Measurements from ENCODE around the gene TP63. TPM values are rescaled to one million over a fixed set of nuclear protein-coding genes. Genes with fewer than 3 reads are reported as not detected.
A peak's percentile ranks its signal among the peaks of the same experiment; 100 is the strongest.

TP63 gene
- total RNA-seq, 4 donors from 2014 or later = 302 to 485 (median 319) TPM

- WGBS = 12% methylated on average over 2 of the region's 2 CpGs
- no peaks in the 10 kb centered on the region for H3K27me3 ChIP-seq
- no peaks in the 10 kb centered on the region for H3K9me3 ChIP-seq
- H3K36me3 ChIP-seq = no peaks in the 10 kb centered on the region
- DNase-seq (ENCODE audit: low spot score in 2 of 2) = no peak
- no peak overlapping the region for H3K27ac ChIP-seq
- H3K4me1 ChIP-seq = peaks cover 14% of the 10 kb centered on the region
- H3K4me3 ChIP-seq = no peak overlapping the region
- TF ChIP-seq, protein P1, sequence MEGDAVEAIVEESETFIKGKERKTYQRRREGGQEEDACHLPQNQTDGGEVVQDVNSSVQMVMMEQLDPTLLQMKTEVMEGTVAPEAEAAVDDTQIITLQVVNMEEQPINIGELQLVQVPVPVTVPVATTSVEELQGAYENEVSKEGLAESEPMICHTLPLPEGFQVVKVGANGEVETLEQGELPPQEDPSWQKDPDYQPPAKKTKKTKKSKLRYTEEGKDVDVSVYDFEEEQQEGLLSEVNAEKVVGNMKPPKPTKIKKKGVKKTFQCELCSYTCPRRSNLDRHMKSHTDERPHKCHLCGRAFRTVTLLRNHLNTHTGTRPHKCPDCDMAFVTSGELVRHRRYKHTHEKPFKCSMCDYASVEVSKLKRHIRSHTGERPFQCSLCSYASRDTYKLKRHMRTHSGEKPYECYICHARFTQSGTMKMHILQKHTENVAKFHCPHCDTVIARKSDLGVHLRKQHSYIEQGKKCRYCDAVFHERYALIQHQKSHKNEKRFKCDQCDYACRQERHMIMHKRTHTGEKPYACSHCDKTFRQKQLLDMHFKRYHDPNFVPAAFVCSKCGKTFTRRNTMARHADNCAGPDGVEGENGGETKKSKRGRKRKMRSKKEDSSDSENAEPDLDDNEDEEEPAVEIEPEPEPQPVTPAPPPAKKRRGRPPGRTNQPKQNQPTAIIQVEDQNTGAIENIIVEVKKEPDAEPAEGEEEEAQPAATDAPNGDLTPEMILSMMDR (IDR thresholded peaks at IDR 0.05) = no peak
- TF ChIP-seq EP300 (IDR thresholded peaks at IDR 0.05) (no peak), POLR2A (IDR thresholded peaks at IDR 0.05) (no peak), POLR2AphosphoS5 (IDR thresholded peaks at IDR 0.05) (no peak)
These were observed 5.6 kb upstream of the TP63 start for GRCh38 chr3:189625572-189625971.

DNA sequence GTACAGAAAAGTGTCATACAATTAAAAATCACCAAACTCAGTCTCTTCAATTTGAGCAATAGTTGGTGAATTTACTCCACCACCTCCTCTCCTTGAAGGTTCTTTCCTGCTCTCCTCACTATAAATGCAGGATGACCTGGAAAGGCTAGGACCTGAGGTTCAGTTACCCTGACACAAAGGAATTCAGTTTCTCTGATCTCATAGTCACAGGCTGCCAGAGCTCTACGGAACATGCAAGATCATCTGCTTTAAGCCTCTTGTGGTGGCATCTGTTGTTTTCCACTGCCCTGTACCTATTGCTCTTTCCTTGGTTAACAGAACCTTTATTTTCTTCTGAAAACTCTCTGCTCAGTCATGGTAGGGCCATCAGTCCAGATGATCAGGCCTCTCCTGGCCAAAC lies 4.9 kb upstream of the TP63 start:
- Histone ChIP-seq H3K27me3 (no peaks in the 10 kb centered on the region), H3K36me3 (no peaks in the 10 kb centered on the region), H3K9me3 (no peaks in the 10 kb centered on the region), H3K4me3 (no peak overlapping the region), H3K4me1 (peaks cover 19% of the 10 kb centered on the region), H3K27ac (no peak overlapping the region)
- TF ChIP-seq POLR2AphosphoS5 (IDR thresholded peaks at IDR 0.05) (no peak), POLR2A (IDR thresholded peaks at IDR 0.05) (no peak), EP300 (IDR thresholded peaks at IDR 0.05) (no peak)
- TF ChIP-seq, protein P1 (IDR thresholded peaks at IDR 0.05) = no peak
- WGBS = 76% methylated on average over 1 of the region's 1 CpG
- DNase-seq (ENCODE audit: low spot score in 2 of 2) = no peak

DNA sequence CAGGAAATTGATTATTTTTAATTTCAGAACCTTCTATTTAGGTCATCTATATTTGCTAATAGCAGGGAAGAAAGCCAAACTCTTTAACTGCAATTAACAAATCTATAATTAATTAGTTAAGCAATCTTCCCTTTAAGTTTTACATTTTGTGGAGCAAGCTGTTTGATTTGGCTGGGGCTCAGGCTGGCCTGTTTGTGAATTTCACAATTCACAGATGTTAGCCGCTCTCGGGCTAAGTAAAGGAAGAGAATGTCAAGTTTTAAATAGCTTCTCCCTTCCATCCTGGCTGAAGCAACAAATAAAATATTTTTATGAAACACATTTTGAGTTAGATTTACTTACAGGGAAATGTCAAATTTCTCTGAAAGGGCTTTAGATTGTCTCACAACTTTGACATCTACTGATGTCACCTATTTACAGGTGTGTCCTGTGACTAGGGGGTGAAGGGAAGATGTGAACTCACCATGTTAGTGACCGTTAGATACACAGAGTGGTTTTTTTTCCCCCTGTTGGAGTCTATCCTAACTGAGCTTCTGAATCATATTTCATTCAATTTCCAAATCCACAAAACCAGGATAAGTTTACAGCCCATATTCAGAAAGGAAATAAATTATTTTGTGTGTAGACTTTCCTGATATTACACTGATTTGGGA lies 1.3 kb upstream of the TP63 start:
- Histone ChIP-seq H3K9me3 (no peaks in the 10 kb centered on the region), H3K27me3 (no peaks in the 10 kb centered on the region), H3K4me3 (no peak overlapping the region), H3K4me1 (peaks cover 19% of the 10 kb centered on the region), H3K36me3 (no peaks in the 10 kb centered on the region), H3K27ac (peak overlapping the region; percentile 4)
- WGBS = 33% methylated on average over 3 of the region's 3 CpGs
- no peak for DNase-seq (ENCODE audit: low spot score in 2 of 2)
- TF ChIP-seq POLR2AphosphoS5 (IDR thresholded peaks at IDR 0.05) (no peak), EP300 (IDR thresholded peaks at IDR 0.05) (no peak), POLR2A (IDR thresholded peaks at IDR 0.05) (no peak)
- TF ChIP-seq, protein P1 (IDR thresholded peaks at IDR 0.05) = no peak

DNA sequence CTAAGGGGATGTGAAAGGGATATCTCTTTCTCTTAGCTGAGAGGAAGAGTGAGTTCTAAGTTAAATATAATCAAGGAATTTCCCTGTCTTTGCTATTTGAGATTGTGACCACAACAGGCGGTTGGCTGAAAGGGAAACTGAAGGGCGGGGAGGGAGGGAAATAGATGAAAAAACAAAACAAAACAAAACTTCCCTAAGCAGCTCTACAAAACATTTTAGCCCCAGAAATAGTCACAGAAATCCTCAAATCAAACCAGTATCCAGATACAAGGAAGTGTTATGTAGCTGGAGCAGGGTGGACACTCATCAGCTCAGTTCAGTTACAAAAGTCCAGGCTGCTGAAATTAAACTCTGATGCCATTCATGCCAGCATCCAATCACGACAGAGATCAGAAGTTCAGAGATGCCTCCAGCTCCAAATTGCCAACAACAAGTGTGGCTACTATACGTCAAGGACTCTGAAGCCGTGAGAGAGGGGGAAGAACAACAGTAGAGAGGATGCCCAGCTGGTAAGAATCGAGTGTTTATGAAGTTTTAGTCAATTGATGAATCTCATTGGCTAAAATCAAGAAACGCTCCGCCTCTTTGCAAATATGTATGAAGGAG lies 319 bp upstream of the TP63 start:
- H3K4me1 ChIP-seq = peaks cover 19% of the 10 kb centered on the region
- TF ChIP-seq POLR2AphosphoS5 (IDR thresholded peaks at IDR 0.05) (no peak), EP300 (IDR thresholded peaks at IDR 0.05) (no peak), POLR2A (IDR thresholded peaks at IDR 0.05) (no peak)
- TF ChIP-seq, protein P1 (IDR thresholded peaks at IDR 0.05) = no peak
- DNase-seq (ENCODE audit: low spot score in 2 of 2) = no peak
- H3K36me3 ChIP-seq = no peaks in the 10 kb centered on the region
- no peaks in the 10 kb centered on the region for H3K27me3 ChIP-seq
- 72% methylated on average over 8 of the region's 8 CpGs for WGBS
- no peak overlapping the region for H3K27ac ChIP-seq
- H3K4me3 ChIP-seq = no peak overlapping the region
- no peaks in the 10 kb centered on the region for H3K9me3 ChIP-seq

DNA sequence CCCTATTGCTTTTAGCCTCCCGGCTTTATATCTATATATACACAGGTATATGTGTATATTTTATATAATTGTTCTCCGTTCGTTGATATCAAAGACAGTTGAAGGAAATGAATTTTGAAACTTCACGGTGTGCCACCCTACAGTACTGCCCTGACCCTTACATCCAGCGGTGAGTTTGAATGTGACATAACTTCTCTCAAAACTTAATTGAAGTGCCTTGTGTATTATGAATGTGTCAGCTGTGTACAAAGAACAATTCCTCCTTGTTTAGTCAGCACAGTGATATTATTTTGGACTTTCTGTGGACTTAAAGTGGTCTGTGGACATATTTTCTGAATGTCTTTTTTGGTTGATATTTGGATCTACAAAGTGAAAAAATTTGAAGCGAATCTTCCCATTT lies 220 bp downstream of the TP63 start:
- no peak overlapping the region for H3K27ac ChIP-seq
- H3K27me3 ChIP-seq = no peaks in the 10 kb centered on the region
- no peaks in the 10 kb centered on the region for H3K9me3 ChIP-seq
- WGBS = 94% methylated on average over 6 of the region's 6 CpGs
- peaks cover 19% of the 10 kb centered on the region for H3K4me1 ChIP-seq
- DNase-seq (ENCODE audit: low spot score in 2 of 2) = no peak
- no peaks in the 10 kb centered on the region for H3K36me3 ChIP-seq
- no peak overlapping the region for H3K4me3 ChIP-seq
- TF ChIP-seq POLR2A (IDR thresholded peaks at IDR 0.05) (no peak), EP300 (IDR thresholded peaks at IDR 0.05) (no peak), POLR2AphosphoS5 (IDR thresholded peaks at IDR 0.05) (no peak)
- TF ChIP-seq, protein P1 (IDR thresholded peaks at IDR 0.05) = no peak
